ENCODE results near the gene TGFB3. TPM values are rescaled to one million over a fixed set of nuclear protein-coding genes. Genes with fewer than 3 reads are reported as not detected.

Gene TGFB3
- total RNA-seq, 2 experiments from 2014 or later: 3.6 to 4.4 TPM

- DNase-seq: no peak
- Mint-ChIP-seq H3K4me1 (ENCODE audit: low read depth) (no peaks in the 10 kb centered on the region), H3K9me3 (no peaks in the 10 kb centered on the region), H3K27ac (no peak overlapping the region), H3K27me3 (ENCODE audit: low read depth) (no peaks in the 10 kb centered on the region), H3K36me3 (ENCODE audit: low read depth) (peaks cover 2% of the 10 kb centered on the region), H3K4me3 (no peak overlapping the region)
- intact Hi-C loops (cut with micrococcal nuclease): no loop called here
- CTCF ChIA-PET: interaction anchor here (1.1 to 2.0 kb wide), 3 partner anchors 10 to 264 kb away, joined by 4 to 6 read pairs (median 4); partner anchors contain the start of gene IFT43
Measured at GRCh38 chr14:75972801-75973421, 8.9 kb downstream of the TGFB3 start.

DNA sequence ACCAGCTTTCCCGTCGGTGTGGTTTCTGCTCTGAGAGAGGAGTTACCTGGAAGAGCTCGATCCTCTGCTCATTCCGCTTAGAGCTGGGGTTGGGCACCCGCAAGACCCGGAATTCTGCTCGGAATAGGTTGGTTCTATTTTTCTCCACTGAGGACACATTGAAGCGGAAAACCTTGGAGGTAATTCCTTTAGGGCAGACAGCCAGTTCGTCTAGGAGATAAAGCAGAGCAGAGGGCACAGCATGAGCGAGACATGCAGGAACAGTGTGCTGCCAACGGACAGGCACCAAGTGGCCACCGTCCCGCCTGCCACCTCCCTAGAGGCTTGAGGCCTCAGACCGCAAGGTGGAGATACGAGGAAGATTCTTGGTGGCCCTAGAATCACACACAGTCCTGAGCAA is 10.3 kb downstream of the TGFB3 start:
- Mint-ChIP-seq H3K27me3 (ENCODE audit: low read depth) (no peaks in the 10 kb centered on the region), H3K27ac (no peak overlapping the region), H3K9me3 (no peaks in the 10 kb centered on the region), H3K4me1 (ENCODE audit: low read depth) (no peaks in the 10 kb centered on the region), H3K36me3 (ENCODE audit: low read depth) (peaks cover 2% of the 10 kb centered on the region), H3K4me3 (no peak overlapping the region)
- intact Hi-C loops (cut with micrococcal nuclease): no loop called here
- DNase-seq: no peak
- CTCF ChIA-PET: no interaction called here

- CTCF ChIA-PET: no interaction called here
Measured at GRCh38 chr14:75970989-75971388, 10.8 kb downstream of the TGFB3 start.

GRCh38 chr14:75969891-75970290 is 11.9 kb downstream of the TGFB3 start:
- no peak overlapping the region for H3K4me3 Mint-ChIP-seq
- intact Hi-C loops (cut with micrococcal nuclease): no loop called here
- no peak for DNase-seq
- CTCF ChIA-PET: no interaction called here
- no peaks in the 10 kb centered on the region for H3K4me1 Mint-ChIP-seq (ENCODE audit: low read depth)
- H3K27me3 Mint-ChIP-seq (ENCODE audit: low read depth): no peaks in the 10 kb centered on the region
- H3K27ac Mint-ChIP-seq: no peak overlapping the region
- H3K9me3 Mint-ChIP-seq: no peaks in the 10 kb centered on the region
- H3K36me3 Mint-ChIP-seq (ENCODE audit: low read depth): peaks cover 2% of the 10 kb centered on the region

More at GRCh38 chr14:75970989-75971388, 10.8 kb downstream of the TGFB3 start:
- no peak overlapping the region for H3K27ac Mint-ChIP-seq
- DNase-seq: no peak
- no peaks in the 10 kb centered on the region for H3K4me1 Mint-ChIP-seq (ENCODE audit: low read depth)
- peaks cover 2% of the 10 kb centered on the region for H3K36me3 Mint-ChIP-seq (ENCODE audit: low read depth)
- H3K4me3 Mint-ChIP-seq: no peak overlapping the region
- intact Hi-C loops (cut with micrococcal nuclease): no loop called here
- no peaks in the 10 kb centered on the region for H3K27me3 Mint-ChIP-seq (ENCODE audit: low read depth)
- H3K9me3 Mint-ChIP-seq: no peaks in the 10 kb centered on the region

- H3K36me3 Mint-ChIP-seq (ENCODE audit: low read depth): peaks cover 2% of the 10 kb centered on the region
- H3K9me3 Mint-ChIP-seq: no peaks in the 10 kb centered on the region
- no peak for DNase-seq
- H3K4me3 Mint-ChIP-seq: no peak overlapping the region
- no peaks in the 10 kb centered on the region for H3K27me3 Mint-ChIP-seq (ENCODE audit: low read depth)
- intact Hi-C loops (cut with micrococcal nuclease): no loop called here
- no peaks in the 10 kb centered on the region for H3K4me1 Mint-ChIP-seq (ENCODE audit: low read depth)
- CTCF ChIA-PET: no interaction called here
- no peak overlapping the region for H3K27ac Mint-ChIP-seq
Measured at GRCh38 chr14:75969126-75969525, 12.7 kb downstream of the TGFB3 start.

DNA sequence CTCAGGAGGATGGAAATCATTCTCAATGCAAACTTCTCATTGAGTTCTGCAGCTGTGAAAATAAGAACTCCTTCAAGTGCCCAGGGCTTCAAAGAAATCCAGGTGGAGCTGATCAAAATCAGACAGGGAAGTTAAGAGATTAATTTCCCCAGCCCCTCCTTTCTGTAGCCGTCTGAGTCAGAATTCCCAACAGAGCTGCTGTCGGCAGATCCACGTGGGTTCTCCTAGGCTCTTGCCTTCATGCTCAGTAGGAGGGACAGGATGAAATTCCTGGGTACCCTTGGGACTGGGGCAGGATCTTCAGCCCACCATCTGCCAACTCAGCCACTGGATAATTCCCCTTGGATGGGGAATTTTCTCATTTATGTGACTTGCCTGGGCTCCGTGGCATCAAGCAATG is 13.3 kb downstream of the TGFB3 start:
- H3K9me3 Mint-ChIP-seq: no peaks in the 10 kb centered on the region
- H3K4me1 Mint-ChIP-seq (ENCODE audit: low read depth): no peaks in the 10 kb centered on the region
- H3K36me3 Mint-ChIP-seq (ENCODE audit: low read depth): peaks cover 2% of the 10 kb centered on the region
- intact Hi-C loops (cut with micrococcal nuclease): no loop called here
- no peak for DNase-seq
- CTCF ChIA-PET: no interaction called here
- no peak overlapping the region for H3K27ac Mint-ChIP-seq
- H3K4me3 Mint-ChIP-seq: no peak overlapping the region
- no peaks in the 10 kb centered on the region for H3K27me3 Mint-ChIP-seq (ENCODE audit: low read depth)

DNA sequence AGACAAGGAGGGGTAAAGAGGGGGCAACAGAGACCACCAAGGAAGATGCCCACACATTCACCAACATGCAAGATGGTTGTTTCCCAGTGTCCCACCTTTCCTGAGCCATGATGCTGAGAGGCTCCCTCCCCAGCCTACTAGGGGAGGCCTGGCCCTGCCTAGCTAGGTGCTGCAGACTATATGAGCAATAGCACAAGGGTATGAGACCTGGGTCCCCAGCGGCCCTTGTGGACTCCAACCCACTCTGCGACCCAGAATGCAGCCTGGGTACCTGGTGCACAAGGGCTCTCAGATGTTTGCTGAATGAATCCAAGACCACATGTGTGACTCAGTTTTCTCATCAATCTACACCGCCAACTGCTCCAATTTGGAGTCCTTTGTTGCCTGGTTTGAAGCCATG is 13.9 kb downstream of the TGFB3 start:
- intact Hi-C loops (cut with micrococcal nuclease): no loop called here
- no peaks in the 10 kb centered on the region for H3K27me3 Mint-ChIP-seq (ENCODE audit: low read depth)
- H3K9me3 Mint-ChIP-seq: no peaks in the 10 kb centered on the region
- peaks cover 2% of the 10 kb centered on the region for H3K36me3 Mint-ChIP-seq (ENCODE audit: low read depth)
- H3K27ac Mint-ChIP-seq: no peak overlapping the region
- CTCF ChIA-PET: interaction anchor here (0.9 kb wide), 1 partner anchor 12 kb away, joined by 3 read pairs; no protein-coding TSS in a partner anchor
- no peaks in the 10 kb centered on the region for H3K4me1 Mint-ChIP-seq (ENCODE audit: low read depth)
- DNase-seq: no peak
- H3K4me3 Mint-ChIP-seq: no peak overlapping the region

DNA sequence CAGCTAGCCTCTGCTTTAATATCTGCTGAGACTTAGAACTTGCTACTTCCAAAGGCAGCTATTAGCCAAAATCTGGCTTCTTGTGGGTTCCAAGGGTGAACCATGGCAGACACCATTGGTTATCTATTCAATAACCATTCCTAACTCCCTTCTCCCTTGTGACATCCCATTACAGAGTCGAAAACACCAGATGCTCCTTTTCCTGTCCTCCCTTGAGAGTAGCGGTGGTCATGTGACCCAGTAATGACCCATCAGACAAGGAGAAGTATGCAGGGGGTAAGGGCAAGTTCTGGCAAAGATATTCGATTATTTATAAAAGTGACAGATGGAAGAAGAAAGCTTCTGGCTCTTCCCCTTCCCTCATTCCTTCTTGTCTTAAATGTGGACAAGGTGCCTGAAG is 20.1 kb downstream of the TGFB3 start:
- no peaks in the 10 kb centered on the region for H3K27me3 Mint-ChIP-seq (ENCODE audit: low read depth)
- DNase-seq: no peak
- CTCF ChIA-PET: interaction anchor here (1.3 kb wide), 1 partner anchor 17 kb away, joined by 3 read pairs; no protein-coding TSS in a partner anchor
- peaks cover 2% of the 10 kb centered on the region for H3K36me3 Mint-ChIP-seq (ENCODE audit: low read depth)
- no peaks in the 10 kb centered on the region for H3K9me3 Mint-ChIP-seq
- H3K27ac Mint-ChIP-seq: no peak overlapping the region
- H3K4me1 Mint-ChIP-seq (ENCODE audit: low read depth): no peaks in the 10 kb centered on the region
- intact Hi-C loops (cut with micrococcal nuclease): no loop called here
- H3K4me3 Mint-ChIP-seq: no peak overlapping the region

DNA sequence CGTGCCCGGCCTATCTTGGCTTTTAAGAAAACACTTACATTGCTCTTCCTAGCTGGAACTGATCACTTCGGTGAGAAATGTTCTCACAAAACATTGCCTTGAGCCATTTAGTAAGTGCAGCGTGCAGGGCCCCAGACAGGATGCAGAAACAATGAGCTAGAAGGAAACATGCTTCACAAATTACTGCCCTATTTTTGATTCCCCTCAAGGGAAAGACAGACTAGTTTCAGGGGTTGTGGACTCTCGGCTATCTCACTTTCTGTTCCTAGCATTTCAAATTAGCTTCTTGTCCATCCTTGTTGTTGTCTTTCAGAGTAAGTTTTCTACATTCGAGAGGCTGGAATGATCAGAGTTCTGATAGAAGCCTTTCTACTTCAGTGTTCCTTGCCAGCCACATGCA is 21.6 kb downstream of the TGFB3 start:
- intact Hi-C loops (cut with micrococcal nuclease): no loop called here
- no peak for DNase-seq
- Mint-ChIP-seq H3K27me3 (ENCODE audit: low read depth) (no peaks in the 10 kb centered on the region), H3K36me3 (ENCODE audit: low read depth) (peaks cover 2% of the 10 kb centered on the region), H3K4me3 (no peak overlapping the region), H3K27ac (no peak overlapping the region), H3K9me3 (no peaks in the 10 kb centered on the region), H3K4me1 (ENCODE audit: low read depth) (no peaks in the 10 kb centered on the region)
- CTCF ChIA-PET: interaction anchor here (0.6 to 0.8 kb wide), 2 partner anchors 19 to 20 kb away, joined by 3 to 5 read pairs; no protein-coding TSS in a partner anchor

- no peaks in the 10 kb centered on the region for H3K4me1 Mint-ChIP-seq (ENCODE audit: low read depth)
- H3K36me3 Mint-ChIP-seq (ENCODE audit: low read depth): peaks cover 2% of the 10 kb centered on the region
- intact Hi-C loops (cut with micrococcal nuclease): no loop called here
- DNase-seq: no peak
- no peaks in the 10 kb centered on the region for H3K27me3 Mint-ChIP-seq (ENCODE audit: low read depth)
- no peak overlapping the region for H3K27ac Mint-ChIP-seq
- no peaks in the 10 kb centered on the region for H3K9me3 Mint-ChIP-seq
- CTCF ChIA-PET: interaction anchor here (0.9 kb wide), 1 partner anchor 20 kb away, joined by 3 read pairs; no protein-coding TSS in a partner anchor
- H3K4me3 Mint-ChIP-seq: no peak overlapping the region
Measured at GRCh38 chr14:75959031-75959430, 22.8 kb downstream of the TGFB3 start.

GRCh38 chr14:75952489-75952888 is 29.3 kb downstream of the TGFB3 start:
- no peak overlapping the region for H3K27ac Mint-ChIP-seq
- H3K4me1 Mint-ChIP-seq (ENCODE audit: low read depth): no peaks in the 10 kb centered on the region
- H3K36me3 Mint-ChIP-seq (ENCODE audit: low read depth): no peaks in the 10 kb centered on the region
- H3K27me3 Mint-ChIP-seq (ENCODE audit: low read depth): no peaks in the 10 kb centered on the region
- H3K4me3 Mint-ChIP-seq: no peak overlapping the region
- CTCF ChIA-PET: no interaction called here
- intact Hi-C loops (cut with micrococcal nuclease): no loop called here
- H3K9me3 Mint-ChIP-seq: peaks cover 2% of the 10 kb centered on the region
- DNase-seq: no peak

DNA sequence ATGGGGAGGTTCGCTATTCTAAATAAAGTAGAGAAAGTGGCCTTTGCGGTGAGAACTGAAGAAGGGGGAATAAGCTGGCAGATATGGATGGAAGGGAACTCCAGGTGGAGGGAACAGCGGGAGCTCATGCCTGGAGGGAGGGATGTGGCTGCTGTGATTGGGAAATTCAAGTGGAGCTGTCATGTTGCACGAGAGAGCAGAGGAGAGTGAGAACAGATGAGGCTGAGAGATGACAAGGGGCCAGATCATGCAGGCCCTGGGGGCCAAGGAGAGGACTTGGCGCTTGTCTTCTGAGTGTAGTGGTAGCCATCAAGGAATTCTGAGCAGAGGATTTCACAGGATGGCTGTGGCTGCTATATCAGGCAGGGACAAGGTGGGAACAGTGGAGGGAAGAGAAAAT is 35.0 kb downstream of the TGFB3 start:
- Mint-ChIP-seq H3K36me3 (ENCODE audit: low read depth) (peaks cover 6% of the 10 kb centered on the region), H3K4me3 (no peak overlapping the region), H3K4me1 (ENCODE audit: low read depth) (no peaks in the 10 kb centered on the region), H3K27ac (no peak overlapping the region), H3K27me3 (ENCODE audit: low read depth) (no peaks in the 10 kb centered on the region), H3K9me3 (peaks cover under 1% of the 10 kb centered on the region)
- CTCF ChIA-PET: no interaction called here
- intact Hi-C loops (cut with micrococcal nuclease): no loop called here
- DNase-seq: no peak

- CTCF ChIA-PET: no interaction called here
- Mint-ChIP-seq H3K27me3 (ENCODE audit: low read depth) (no peaks in the 10 kb centered on the region), H3K4me1 (ENCODE audit: low read depth) (no peaks in the 10 kb centered on the region), H3K9me3 (no peaks in the 10 kb centered on the region), H3K36me3 (ENCODE audit: low read depth) (peaks cover 6% of the 10 kb centered on the region), H3K4me3 (no peak overlapping the region), H3K27ac (no peak overlapping the region)
- no peak for DNase-seq
- intact Hi-C loops (cut with micrococcal nuclease): no loop called here
Measured at GRCh38 chr14:75944607-75945241, 37.1 kb downstream of the TGFB3 start.
